Activated T-cell treated with anti-CD3 and anti-CD28 coated beads, Interleukin-2, amount 50 U/mL, for 72 hours (primary cell): ENCODE measurements around the gene UBXN10. TPM values are rescaled to one million over a fixed set of nuclear protein-coding genes. Genes with fewer than 3 reads are reported as not detected.
A peak's percentile ranks its signal among the peaks of the same experiment; 100 is the strongest.

ENCODE experiments used
- ATAC-seq, 2 donors: fragments of 150-1000 bp; cut with Tn5 transposase; replicated peaks in 1 of 2; 2 replicates each; pipeline ENCODE4 v1.10.0; 2021; ENCODE audit warnings: moderate library complexity in 2 of 2, mild to moderate bottlenecking in 1 of 2
- DNase-seq, 2 donors: peaks; one replicate each; pipeline ENCODE4 v3.0.0; 2021 to 2022; ENCODE audit warnings: mixed read lengths in 1 of 2
- H3K27ac Mint-ChIP-seq: one replicate; pipeline ENCODE4 v1.8.0; 2022; ENCODE audit warnings: mild to moderate bottlenecking, moderate library complexity, mixed read lengths
- H3K27me3 Mint-ChIP-seq: one replicate; pipeline ENCODE4 v1.8.0; 2022; ENCODE audit warnings: low read depth, mixed read lengths
- H3K36me3 Mint-ChIP-seq, 2 donors: one replicate each; pipeline ENCODE4 v1.8.0; 2022; ENCODE audit warnings: mixed read lengths in 2 of 2, mild to moderate bottlenecking in 1 of 2; ENCODE audit not compliant: insufficient read depth in 2 of 2
- H3K4me1 Mint-ChIP-seq: one replicate; pipeline ENCODE4 v1.8.0; 2022; ENCODE audit warnings: low read depth, mixed read lengths
- H3K4me3 Mint-ChIP-seq, 2 donors: one replicate each; pipeline ENCODE4 v1.8.0; 2022; ENCODE audit warnings: mild to moderate bottlenecking in 2 of 2, mixed read lengths in 2 of 2, moderate library complexity in 2 of 2
- H3K9me3 Mint-ChIP-seq, 2 donors: one replicate each; pipeline ENCODE4 v1.8.0; 2022; ENCODE audit warnings: mixed read lengths in 2 of 2
- total RNA-seq, 2 donors: library from RNA; stranded (reverse); gene quantifications; one replicate each; pipeline ENCODE4 v1.2.3, GENCODE V29; 2022

The UBXN10 gene, protein sequence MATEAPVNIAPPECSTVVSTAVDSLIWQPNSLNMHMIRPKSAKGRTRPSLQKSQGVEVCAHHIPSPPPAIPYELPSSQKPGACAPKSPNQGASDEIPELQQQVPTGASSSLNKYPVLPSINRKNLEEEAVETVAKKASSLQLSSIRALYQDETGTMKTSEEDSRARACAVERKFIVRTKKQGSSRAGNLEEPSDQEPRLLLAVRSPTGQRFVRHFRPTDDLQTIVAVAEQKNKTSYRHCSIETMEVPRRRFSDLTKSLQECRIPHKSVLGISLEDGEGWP
- total RNA-seq = under 1 TPM; 0.91 to 0.93 TPM

DNA sequence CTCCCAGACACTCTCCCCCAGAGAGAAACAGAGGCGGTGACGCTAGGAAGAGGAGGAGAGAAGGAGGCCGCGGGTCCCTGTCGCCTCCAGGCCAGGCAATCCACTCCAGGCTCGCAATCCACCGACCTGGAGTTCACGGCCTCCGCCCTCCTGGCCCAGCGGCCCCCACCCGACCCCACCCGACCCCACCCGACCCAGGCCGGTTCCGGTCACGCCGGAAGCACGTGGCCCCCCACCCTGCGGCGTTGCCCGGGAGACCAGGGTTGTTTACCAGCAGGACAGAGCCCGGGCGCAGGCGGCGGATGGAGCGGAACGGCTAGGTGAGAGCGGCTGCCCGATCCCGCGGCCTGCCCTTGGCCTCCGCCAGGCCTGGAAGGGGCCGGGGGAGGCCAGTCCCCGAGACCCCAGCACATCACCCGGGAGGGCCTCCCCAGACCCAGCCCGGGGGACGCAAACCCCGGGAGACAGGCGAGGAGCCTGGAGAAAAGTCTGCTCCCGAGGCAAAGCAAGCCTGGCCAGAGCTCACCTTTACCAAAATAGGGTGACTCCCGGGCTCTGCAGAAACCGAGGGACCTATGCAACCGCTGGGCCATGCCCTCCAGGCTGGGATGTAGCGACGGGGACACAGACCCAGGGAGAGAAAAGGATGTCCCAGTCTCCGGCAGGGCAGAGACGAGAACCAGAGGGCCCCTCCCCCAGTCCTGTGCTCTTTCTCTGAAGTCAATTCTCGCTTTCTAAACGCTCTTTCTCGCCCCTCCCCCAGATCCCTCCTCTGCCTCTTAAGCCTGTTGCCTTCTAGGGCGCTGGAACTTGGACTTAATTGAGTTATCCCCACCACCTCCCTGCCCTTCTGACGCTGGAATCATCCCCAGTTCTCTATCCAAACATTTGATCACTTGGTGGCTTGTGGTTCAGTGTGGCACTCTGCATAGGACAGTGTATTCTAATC is at the start of gene UBXN10, which contains the start of gene PLA2G2C:
TSS of gene UBXN10 (plus strand) at position 263 of the 949 bp plus-strand sequence. CDS start 4,466 bp downstream, outside the sequence.
TSS of gene PLA2G2C (minus strand) at position 685 of the 949 bp plus-strand sequence. CDS start 9,155 bp downstream, outside the sequence.
- DNase-seq (peak; percentile 79 to 82), ATAC-seq (peak; percentile 48 to 59)
- Mint-ChIP-seq H3K36me3 (no peaks in the 10 kb centered on the region), H3K27ac (peak within 1 kb of the TSS; percentile 74), H3K4me3 (peak within 1 kb of the TSS; percentile 80 to 82), H3K9me3 (no peaks in the 10 kb centered on the region), H3K27me3 (peaks cover 37% of the 10 kb centered on the region), H3K4me1 (peaks cover 56% of the 10 kb centered on the region)

DNA sequence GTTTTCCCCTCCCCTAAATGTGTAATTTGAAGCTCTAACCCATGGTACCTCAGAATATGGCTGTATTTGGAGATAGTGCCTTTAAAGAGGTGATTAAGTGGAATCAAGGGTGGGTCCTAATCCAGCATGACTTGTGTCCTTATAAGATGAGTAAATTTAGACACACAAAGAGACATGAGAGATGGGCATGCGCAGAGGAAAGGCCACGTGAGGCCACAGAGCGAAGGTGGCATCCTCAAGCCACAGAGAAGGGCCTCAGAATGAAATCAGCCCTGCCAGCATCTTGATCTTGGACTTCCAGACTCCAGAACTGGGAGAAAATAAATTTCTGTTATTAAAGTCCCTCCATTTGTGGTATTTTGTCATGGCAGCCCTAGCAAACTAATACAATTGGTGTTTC is 49.6 kb upstream of the UBXN10 start:
- Mint-ChIP-seq H3K27me3 (peaks cover 38% of the 10 kb centered on the region), H3K9me3 (peaks cover 2% of the 10 kb centered on the region in 2 donors), H3K27ac (no peak overlapping the region), H3K4me1 (no peaks in the 10 kb centered on the region), H3K36me3 (peaks cover 0 to 1% of the 10 kb centered on the region in 2 donors), H3K4me3 (no peak overlapping the region)
- ATAC-seq (no peak), DNase-seq (no peak)

DNA sequence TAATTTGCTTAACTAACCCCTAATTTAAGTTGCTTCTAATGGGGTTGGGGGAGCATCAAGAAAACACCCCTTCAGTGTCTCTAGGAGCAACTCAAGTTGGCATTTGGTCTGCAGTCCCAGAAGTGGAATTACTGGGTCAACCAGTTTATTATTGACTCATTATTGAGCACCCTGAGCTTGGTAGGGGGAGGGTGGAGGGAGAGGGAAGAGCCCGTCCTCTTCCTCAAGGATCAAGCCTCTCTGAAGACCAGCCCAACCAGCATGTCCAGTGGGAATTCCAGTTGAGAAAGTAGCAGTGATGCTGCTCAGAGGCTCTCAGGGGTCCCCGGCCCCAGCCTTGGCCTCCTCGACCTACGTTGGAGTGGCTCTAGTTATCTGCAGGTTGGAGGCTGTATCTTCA is 48.8 kb upstream of the UBXN10 start:
- Mint-ChIP-seq H3K27me3 (peaks cover 38% of the 10 kb centered on the region), H3K4me3 (no peak overlapping the region), H3K27ac (no peak overlapping the region), H3K9me3 (peaks cover 2% of the 10 kb centered on the region in 2 donors), H3K36me3 (peaks cover 0 to 1% of the 10 kb centered on the region in 2 donors), H3K4me1 (no peaks in the 10 kb centered on the region)
- ATAC-seq (no peak), DNase-seq (no peak)

DNA sequence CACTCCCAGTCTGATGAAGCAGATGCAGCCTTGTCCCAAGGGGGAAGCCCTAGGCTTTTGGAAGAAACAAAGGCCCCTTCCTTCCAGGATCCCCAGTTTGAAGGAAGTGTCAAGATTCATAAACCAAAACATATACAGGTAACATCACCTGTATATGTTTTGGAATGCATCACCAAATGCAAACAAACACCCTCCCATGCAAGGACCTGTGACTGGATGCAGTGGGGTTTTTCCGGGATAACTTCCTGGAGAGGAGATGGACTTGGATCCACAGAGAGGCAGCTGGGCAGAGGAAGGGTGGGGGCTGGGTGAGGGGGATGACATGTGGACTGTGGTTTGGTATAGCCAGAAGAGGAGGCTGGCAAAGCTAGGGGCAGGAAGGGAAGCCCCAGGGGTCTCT is 48.3 kb upstream of the UBXN10 start:
- Mint-ChIP-seq H3K4me3 (no peak overlapping the region), H3K27ac (no peak overlapping the region), H3K36me3 (no peaks in the 10 kb centered on the region), H3K27me3 (peaks cover 33% of the 10 kb centered on the region), H3K4me1 (no peaks in the 10 kb centered on the region), H3K9me3 (no peaks in the 10 kb centered on the region)
- ATAC-seq = no peak
- no peak for DNase-seq

DNA sequence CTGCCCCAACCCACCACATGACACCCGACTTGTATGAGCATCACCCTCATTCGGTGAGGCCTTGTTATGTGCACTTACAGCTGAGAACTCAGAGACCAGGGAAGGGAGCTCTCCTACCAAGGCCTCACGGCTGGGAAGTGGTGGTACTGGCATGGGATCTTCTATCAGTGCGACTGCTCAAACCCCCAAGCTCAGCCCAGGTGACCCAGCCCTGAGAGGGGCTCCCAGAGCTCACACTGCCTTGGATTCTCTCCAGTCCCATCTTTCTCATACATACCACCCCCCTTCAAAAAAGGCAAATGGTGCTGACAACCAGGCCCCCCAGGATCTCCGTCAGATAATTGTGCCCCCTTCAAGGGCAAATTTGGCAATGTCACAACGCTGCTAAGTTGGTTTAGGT is 47.5 kb upstream of the UBXN10 start:
- Mint-ChIP-seq H3K36me3 (no peaks in the 10 kb centered on the region), H3K4me3 (no peak overlapping the region), H3K9me3 (no peaks in the 10 kb centered on the region), H3K4me1 (no peaks in the 10 kb centered on the region), H3K27ac (no peak overlapping the region), H3K27me3 (peaks cover 29% of the 10 kb centered on the region)
- ATAC-seq (no peak), DNase-seq (no peak)

DNA sequence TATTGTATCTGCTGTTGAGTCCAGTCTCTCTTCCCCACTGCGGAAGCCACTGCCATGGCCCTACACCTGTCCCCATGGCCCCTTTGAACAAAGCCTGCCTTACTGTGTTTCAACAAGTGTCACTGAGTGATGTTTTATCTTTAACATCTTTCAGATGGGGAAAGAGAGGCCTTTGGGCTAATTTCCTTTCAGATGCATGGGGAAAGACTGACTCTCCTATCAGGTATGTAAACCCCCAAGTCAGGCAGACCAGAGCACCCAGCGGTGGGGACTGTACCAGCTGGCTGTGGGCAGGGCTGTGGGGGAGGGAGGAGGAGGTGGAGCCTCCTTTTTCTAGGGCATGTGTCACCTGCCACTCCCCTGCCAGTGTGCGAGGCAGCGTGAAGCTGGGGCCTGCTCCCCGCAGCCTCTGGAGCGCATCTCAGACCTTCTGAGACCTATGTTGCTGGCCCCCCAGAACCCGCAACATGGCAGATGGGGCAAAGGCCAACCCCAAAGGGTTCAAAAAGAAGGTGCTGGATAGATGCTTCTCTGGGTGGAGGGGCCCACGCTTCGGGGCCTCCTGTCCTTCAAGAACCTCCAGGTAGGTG is 46.8 kb upstream of the UBXN10 start, which contains the start of gene PLA2G2F:
TSS of gene PLA2G2F (plus strand) at position 363 of the 590 bp plus-strand sequence. CDS start at position 468, 105 bp downstream.
- peaks cover 23% of the 10 kb centered on the region for H3K27me3 Mint-ChIP-seq
- no peak within 1 kb of the TSS for H3K27ac Mint-ChIP-seq
- H3K9me3 Mint-ChIP-seq = no peaks in the 10 kb centered on the region
- H3K4me1 Mint-ChIP-seq = no peaks in the 10 kb centered on the region
- no peaks in the 10 kb centered on the region for H3K36me3 Mint-ChIP-seq
- no peak for DNase-seq
- no peak within 1 kb of the TSS for H3K4me3 Mint-ChIP-seq
- no peak for ATAC-seq

DNA sequence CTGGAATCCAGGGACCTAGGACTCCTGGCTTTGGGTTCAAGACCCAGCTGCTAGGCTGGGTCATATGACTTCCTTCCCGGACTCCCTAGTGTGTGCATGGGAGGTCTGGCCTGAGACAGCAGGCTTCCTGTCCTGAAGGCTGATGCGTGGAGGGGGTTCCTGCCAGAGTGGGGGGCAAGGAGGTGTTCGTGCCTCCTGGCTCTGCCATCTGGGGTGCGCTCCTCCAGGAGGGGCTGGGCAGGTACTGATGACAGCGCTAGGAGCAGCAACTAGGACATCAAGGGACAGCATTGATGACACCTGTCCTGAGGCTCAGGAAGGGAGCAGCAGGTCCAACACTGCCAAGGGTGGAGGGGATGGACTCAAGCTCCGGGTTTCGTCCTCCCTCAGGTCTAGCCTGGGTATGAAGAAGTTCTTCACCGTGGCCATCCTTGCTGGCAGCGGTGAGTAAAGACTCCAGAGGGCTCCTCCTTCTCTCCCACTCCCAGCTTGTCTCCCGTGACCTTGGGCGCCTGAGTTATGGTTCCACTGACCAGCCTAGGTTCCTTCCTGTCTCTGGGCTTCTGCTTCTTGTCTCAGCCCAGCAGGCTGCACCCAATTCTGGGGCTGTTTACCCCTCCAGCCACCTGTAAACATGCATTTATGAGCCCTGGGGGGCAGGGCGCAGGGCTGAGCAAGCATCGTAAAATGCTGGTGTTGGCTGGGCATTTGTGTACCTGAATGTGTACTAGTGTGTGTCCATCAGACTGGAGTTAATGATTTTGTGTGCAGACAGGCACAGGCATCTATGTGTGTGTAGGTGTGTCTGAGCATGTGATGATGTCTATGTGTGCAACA is 45.9 kb upstream of the UBXN10 start:
- no peak for DNase-seq
- no peak for ATAC-seq
- Mint-ChIP-seq H3K27ac (no peak overlapping the region), H3K36me3 (no peaks in the 10 kb centered on the region), H3K4me3 (no peak overlapping the region), H3K27me3 (peaks cover 19% of the 10 kb centered on the region), H3K4me1 (no peaks in the 10 kb centered on the region), H3K9me3 (no peaks in the 10 kb centered on the region)

DNA sequence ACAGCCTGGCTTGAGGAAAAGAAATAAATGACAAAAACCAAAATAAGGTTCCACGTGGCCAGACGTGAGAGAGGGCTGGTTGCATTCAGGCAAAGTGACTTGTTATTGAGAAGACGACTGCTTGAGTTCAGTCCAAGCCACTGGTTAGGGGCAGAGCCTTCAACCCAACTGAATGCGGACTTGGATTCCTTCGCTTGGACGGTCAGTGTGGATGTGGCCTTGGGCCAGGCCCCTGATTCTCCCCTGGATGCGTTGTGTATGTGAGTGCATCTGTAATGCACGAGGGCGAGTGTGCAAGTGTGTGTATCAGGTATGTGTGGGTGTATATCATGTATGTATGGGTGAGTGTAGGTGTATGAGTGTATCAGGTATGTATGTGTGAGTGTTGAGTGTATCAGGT is 44.9 kb upstream of the UBXN10 start:
- Mint-ChIP-seq H3K4me3 (no peak overlapping the region), H3K27me3 (peaks cover 19% of the 10 kb centered on the region), H3K27ac (no peak overlapping the region), H3K4me1 (no peaks in the 10 kb centered on the region), H3K36me3 (no peaks in the 10 kb centered on the region), H3K9me3 (no peaks in the 10 kb centered on the region)
- DNase-seq (no peak), ATAC-seq (no peak)

DNA sequence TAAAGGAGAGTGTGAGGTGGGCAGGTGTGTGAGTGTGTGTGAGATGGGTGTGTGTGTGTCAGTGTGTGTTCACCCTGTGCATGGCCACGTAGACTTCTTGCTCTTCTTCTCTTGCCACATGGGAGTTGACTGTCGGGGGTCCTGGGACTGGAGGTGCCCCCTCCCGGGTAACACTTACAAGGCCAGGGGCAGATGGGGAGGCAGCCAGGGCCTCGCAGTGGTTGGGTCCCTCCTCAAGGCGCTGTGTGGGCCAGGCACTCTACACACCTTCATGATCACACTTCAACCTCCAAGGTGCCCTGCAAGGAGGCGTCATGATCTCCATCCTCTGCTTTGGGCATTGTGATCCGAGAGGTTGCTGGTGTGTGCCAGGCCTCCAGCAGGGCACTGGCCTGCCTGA is 44.4 kb upstream of the UBXN10 start:
- H3K4me3 Mint-ChIP-seq = no peak overlapping the region
- H3K27ac Mint-ChIP-seq = no peak overlapping the region
- DNase-seq (no peak), ATAC-seq (no peak)
- H3K27me3 Mint-ChIP-seq = peaks cover 19% of the 10 kb centered on the region
- H3K4me1 Mint-ChIP-seq = no peaks in the 10 kb centered on the region
- H3K36me3 Mint-ChIP-seq = no peaks in the 10 kb centered on the region
- H3K9me3 Mint-ChIP-seq = no peaks in the 10 kb centered on the region

DNA sequence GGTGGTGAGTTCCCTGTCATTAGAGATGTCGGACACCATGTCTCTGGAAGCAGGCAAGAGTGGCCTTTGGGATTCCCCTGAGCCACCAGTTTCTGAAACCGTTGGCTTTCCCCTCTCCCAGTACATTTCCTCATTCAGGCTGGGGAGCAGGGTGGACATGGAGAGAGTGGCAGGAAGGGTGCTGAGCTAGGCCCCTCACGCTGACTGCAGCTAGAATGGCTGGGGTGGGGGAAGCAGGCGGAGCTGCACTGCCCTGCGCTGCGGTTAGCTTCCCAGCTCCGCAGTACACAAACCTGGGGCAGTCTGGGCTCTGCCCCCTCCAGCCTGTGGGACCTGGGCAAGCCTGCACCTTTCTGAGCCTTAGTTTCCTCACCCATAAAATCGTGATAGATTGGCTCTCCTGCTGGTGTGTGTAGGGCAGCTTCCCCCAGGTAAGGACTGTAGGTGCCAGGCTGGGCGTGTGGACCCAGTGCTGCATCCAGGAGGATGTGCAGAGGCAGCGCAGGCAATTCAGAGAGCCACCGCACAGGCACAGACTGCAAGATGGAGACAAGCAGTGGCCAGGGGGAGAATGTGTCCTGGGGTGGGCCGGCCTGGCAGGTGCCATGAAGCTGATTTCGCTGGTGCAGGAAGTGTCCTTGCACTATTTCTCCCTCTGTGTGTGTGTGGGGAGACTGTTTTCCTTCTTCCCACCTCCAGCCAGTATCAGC is 43.7 kb upstream of the UBXN10 start:
- no peak for DNase-seq
- Mint-ChIP-seq H3K9me3 (no peaks in the 10 kb centered on the region), H3K27me3 (peaks cover 19% of the 10 kb centered on the region), H3K36me3 (no peaks in the 10 kb centered on the region), H3K4me1 (no peaks in the 10 kb centered on the region), H3K27ac (no peak overlapping the region), H3K4me3 (no peak overlapping the region)
- no peak for ATAC-seq

DNA sequence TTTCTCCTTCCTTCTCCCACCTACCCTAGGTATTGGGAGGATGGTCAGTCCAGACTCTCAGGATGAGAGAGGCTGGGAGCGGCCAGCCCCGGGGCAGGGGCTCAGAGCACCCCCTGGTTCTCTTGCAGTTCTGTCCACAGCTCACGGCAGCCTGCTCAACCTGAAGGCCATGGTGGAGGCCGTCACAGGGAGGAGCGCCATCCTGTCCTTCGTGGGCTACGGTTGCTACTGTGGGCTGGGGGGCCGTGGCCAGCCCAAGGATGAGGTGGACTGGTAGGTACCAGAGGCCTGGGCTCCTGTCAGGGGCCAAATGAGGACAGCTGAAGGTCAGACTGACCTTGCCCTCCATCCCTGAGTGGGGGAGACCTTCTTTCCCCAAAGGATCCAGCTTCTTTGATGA is 42.6 kb upstream of the UBXN10 start:
- ATAC-seq (no peak), DNase-seq (no peak)
- Mint-ChIP-seq H3K9me3 (no peaks in the 10 kb centered on the region), H3K4me1 (no peaks in the 10 kb centered on the region), H3K36me3 (no peaks in the 10 kb centered on the region), H3K27me3 (peaks cover 14% of the 10 kb centered on the region), H3K27ac (no peak overlapping the region), H3K4me3 (no peak overlapping the region)
